T-helper 1 cell treated with Interleukin-12 subunit alpha and Interleukin-12 subunit beta and Interleukin-4 antibody, amounts not matched to agents 30 μg/mL and 1 μg/mL, for 36 hours (primary cell): ENCODE results near the gene CA11.

Source experiments
- H3K27ac Mint-ChIP-seq: one replicate; pipeline ENCODE4 v1.8.0; 2021; ENCODE audit warnings: mild to moderate bottlenecking, mixed read lengths
- H3K27me3 Mint-ChIP-seq: one replicate; pipeline ENCODE4 v1.8.0; 2021; ENCODE audit warnings: low read depth, mixed read lengths
- H3K36me3 Mint-ChIP-seq: one replicate; pipeline ENCODE4 v1.8.0; 2021; ENCODE audit warnings: low read depth, mixed read lengths
- H3K4me1 Mint-ChIP-seq: one replicate; pipeline ENCODE4 v1.8.0; 2021; ENCODE audit warnings: low read depth, mixed read lengths
- H3K4me3 Mint-ChIP-seq: one replicate; pipeline ENCODE4 v1.8.0; 2021; ENCODE audit warnings: mild to moderate bottlenecking, moderate library complexity, mixed read lengths
- H3K9me3 Mint-ChIP-seq: one replicate; pipeline ENCODE4 v1.8.0; 2021; ENCODE audit warnings: mixed read lengths

Gene CA11

GRCh38 chr19:48674216-48674809 lies 28.3 kb upstream of the CA11 start:
- no peaks in the 10 kb centered on the region for H3K27me3 Mint-ChIP-seq
- peaks cover 7% of the 10 kb centered on the region for H3K4me1 Mint-ChIP-seq
- H3K36me3 Mint-ChIP-seq, result peaks cover 2% of the 10 kb centered on the region
- no peak overlapping the region for H3K4me3 Mint-ChIP-seq
- H3K27ac Mint-ChIP-seq, result no peak overlapping the region
- H3K9me3 Mint-ChIP-seq, result peaks cover 6% of the 10 kb centered on the region

DNA sequence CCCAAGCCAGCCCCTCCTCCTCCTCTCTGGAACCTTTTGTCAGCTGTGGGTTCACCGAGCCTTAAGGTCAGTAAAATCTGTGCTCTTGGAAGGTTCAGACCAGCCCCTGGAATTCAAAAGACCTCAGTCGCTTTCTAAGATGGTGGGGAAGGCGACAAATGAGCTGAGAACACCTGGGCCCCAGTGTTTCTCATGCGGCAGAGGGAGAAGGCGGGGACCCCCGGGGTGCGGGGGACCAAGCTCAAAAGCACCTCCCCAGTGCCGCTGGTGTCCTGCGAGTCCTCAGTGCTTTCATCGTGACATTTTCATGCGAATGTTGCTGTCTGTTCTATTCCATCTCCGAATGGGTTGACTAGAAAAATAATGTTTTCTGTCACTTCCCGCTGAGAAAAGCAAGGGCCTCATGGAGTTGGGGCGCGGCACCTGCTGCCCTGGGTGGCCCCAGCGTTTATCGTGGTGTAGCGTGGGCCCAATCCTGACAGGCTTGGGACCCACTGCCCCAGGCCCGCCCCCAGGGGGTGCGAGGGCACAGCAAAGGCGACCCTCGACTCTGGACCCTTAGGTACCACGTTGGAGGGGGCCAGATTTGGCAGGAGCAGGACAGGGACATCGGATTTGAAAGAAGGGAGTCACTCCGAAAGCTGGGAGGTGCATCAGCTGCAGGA lies 27.6 kb upstream of the CA11 start:
- H3K9me3 Mint-ChIP-seq, result peaks cover 6% of the 10 kb centered on the region
- H3K27ac Mint-ChIP-seq, result no peak overlapping the region
- no peaks in the 10 kb centered on the region for H3K27me3 Mint-ChIP-seq
- peaks cover 7% of the 10 kb centered on the region for H3K4me1 Mint-ChIP-seq
- no peak overlapping the region for H3K4me3 Mint-ChIP-seq
- peaks cover 2% of the 10 kb centered on the region for H3K36me3 Mint-ChIP-seq

DNA sequence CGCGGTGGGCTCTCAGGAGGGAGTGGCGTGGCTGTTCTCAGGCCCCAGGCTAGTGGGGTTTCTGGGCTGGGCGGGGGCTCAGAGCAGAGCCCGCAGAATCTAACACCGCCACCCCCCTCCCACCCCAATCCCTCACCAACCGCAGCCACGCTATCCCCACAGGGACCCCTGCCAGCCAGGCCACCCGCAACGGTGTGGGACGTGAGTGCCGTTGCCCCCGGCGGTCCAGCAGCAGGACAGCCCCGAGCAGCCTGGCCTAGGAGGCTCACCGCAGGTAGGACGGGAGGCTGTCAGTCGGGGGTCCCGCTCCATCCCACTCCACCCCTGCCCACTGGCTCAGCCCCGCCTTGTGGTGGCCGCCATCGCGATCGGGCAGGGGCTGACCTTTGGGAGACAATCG lies 27.0 kb upstream of the CA11 start, which contains the start of gene NTN5:
Gene NTN5, minus strand, starts transcription at position 24 of the 400 bp plus-strand sequence. CDS start 2,031 bp downstream, outside the sequence.
- no peak within 1 kb of the TSS for H3K4me3 Mint-ChIP-seq
- peaks cover 6% of the 10 kb centered on the region for H3K9me3 Mint-ChIP-seq
- peaks cover 2% of the 10 kb centered on the region for H3K36me3 Mint-ChIP-seq
- no peaks in the 10 kb centered on the region for H3K27me3 Mint-ChIP-seq
- H3K27ac Mint-ChIP-seq, result no peak within 1 kb of the TSS
- peaks cover 7% of the 10 kb centered on the region for H3K4me1 Mint-ChIP-seq

- no peak overlapping the region for H3K4me3 Mint-ChIP-seq
- no peaks in the 10 kb centered on the region for H3K27me3 Mint-ChIP-seq
- peaks cover 7% of the 10 kb centered on the region for H3K4me1 Mint-ChIP-seq
- peaks cover 6% of the 10 kb centered on the region for H3K9me3 Mint-ChIP-seq
- no peak overlapping the region for H3K27ac Mint-ChIP-seq
- peaks cover 2% of the 10 kb centered on the region for H3K36me3 Mint-ChIP-seq
Measured at GRCh38 chr19:48671446-48671995, 25.5 kb upstream of the CA11 start.

- Mint-ChIP-seq H3K4me3 (no peak overlapping the region), H3K4me1 (peaks cover 7% of the 10 kb centered on the region), H3K9me3 (peaks cover 6% of the 10 kb centered on the region), H3K36me3 (peaks cover 2% of the 10 kb centered on the region), H3K27me3 (peaks cover 1% of the 10 kb centered on the region), H3K27ac (no peak overlapping the region)
Measured at GRCh38 chr19:48670699-48671445, 24.9 kb upstream of the CA11 start.

DNA sequence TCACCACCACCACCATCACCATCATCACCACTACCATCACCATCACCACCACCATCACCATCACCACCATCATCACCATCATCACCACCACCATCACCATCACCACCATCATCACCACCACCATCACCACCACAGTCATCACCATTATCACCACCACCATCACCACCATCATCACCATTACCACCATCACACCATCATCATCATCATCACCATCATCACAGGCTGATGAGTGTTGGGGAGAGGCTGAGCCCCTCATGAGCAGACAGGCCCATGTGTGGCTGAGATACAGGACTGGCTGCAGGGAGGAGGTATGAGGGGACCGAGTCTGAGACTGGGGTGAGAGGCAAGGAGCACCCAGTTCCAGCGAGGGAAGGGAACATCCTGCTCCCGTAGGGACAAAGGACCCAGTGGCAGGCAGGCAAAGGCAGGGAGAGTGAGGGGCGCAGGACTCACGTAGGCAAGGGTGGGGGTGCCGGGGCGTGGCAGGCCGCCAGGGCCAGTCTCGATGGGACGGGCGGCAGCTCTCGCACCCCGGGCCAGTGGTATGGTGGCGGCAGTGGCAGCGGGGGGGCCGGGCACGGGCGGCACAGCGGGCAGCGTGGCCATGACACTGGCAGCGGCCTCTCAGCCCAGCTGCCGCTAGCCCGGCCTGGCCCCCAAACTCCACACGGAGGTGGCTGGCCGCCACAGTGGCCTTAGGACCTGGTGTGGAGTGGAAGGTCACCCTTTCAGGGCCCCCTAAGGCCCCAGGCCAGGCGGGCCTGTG lies 24.1 kb upstream of the CA11 start:
- Mint-ChIP-seq H3K27ac (peak overlapping the region; percentile 36), H3K4me1 (peaks cover 2% of the 10 kb centered on the region), H3K27me3 (peaks cover 3% of the 10 kb centered on the region), H3K36me3 (peaks cover 2% of the 10 kb centered on the region), H3K9me3 (peaks cover 6% of the 10 kb centered on the region), H3K4me3 (no peak overlapping the region)

DNA sequence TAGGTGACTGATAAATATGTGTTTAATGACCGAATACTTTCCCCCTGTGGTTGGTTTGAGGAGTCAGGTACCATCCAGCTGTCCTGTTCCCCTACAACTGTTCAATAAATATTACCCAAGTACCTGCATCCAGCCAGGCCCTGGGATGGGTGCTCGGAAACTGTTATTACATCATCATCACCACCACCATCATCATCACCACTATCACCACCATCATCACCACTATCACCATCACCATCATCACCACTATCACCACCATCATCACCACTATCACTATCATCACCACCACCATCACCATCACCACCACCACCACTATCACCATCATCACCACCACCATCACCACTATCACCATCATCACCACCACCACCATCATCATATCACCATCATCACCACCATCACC lies 22.8 kb upstream of the CA11 start:
- peaks cover 2% of the 10 kb centered on the region for H3K36me3 Mint-ChIP-seq

GRCh38 chr19:48668332-48668731 lies 22.3 kb upstream of the CA11 start:
- Mint-ChIP-seq H3K27ac (no peak overlapping the region), H3K9me3 (peaks cover 6% of the 10 kb centered on the region), H3K27me3 (peaks cover 3% of the 10 kb centered on the region), H3K4me1 (no peaks in the 10 kb centered on the region), H3K4me3 (no peak overlapping the region), H3K36me3 (peaks cover 2% of the 10 kb centered on the region)

More for the DNA sequence above, 22.8 kb upstream of the CA11 start:
- no peak overlapping the region for H3K4me3 Mint-ChIP-seq
- peaks cover 6% of the 10 kb centered on the region for H3K9me3 Mint-ChIP-seq
- H3K27me3 Mint-ChIP-seq, result peaks cover 3% of the 10 kb centered on the region
- H3K27ac Mint-ChIP-seq, result peak overlapping the region; percentile 0
- H3K4me1 Mint-ChIP-seq, result no peaks in the 10 kb centered on the region

DNA sequence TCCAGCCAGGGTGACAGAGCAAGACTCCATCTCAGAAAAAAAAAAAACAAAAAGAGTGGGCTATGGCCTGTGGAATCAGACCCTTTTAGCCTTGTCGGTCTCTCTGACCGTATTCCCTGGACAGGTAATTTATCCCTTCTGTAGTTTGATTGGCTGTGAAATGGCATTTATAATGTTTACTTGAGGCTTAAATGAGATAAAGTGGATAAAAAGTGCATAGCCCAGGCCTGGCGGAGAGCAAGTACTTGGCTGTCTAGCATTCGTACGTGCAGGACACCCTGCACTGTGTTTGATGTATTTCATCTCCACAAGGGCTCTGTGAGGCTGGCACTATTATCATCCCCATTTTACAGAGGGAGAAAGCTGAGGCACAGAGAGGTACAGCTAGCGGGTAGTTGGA lies 19.8 kb upstream of the CA11 start:
- Mint-ChIP-seq H3K27me3 (peaks cover 3% of the 10 kb centered on the region), H3K36me3 (peaks cover 2% of the 10 kb centered on the region), H3K9me3 (peaks cover 6% of the 10 kb centered on the region), H3K4me3 (no peak overlapping the region), H3K27ac (no peak overlapping the region), H3K4me1 (peaks cover 7% of the 10 kb centered on the region)

GRCh38 chr19:48664476-48664875 lies 18.5 kb upstream of the CA11 start:
- no peak overlapping the region for H3K4me3 Mint-ChIP-seq
- H3K4me1 Mint-ChIP-seq, result peaks cover 9% of the 10 kb centered on the region
- H3K36me3 Mint-ChIP-seq, result peaks cover under 1% of the 10 kb centered on the region
- H3K27ac Mint-ChIP-seq, result no peak overlapping the region
- peaks cover 3% of the 10 kb centered on the region for H3K27me3 Mint-ChIP-seq
- H3K9me3 Mint-ChIP-seq, result peaks cover under 1% of the 10 kb centered on the region

GRCh38 chr19:48663667-48664066 lies 17.7 kb upstream of the CA11 start:
- Mint-ChIP-seq H3K9me3 (no peaks in the 10 kb centered on the region), H3K4me3 (no peak overlapping the region), H3K27me3 (peaks cover 3% of the 10 kb centered on the region), H3K4me1 (peaks cover 9% of the 10 kb centered on the region), H3K27ac (no peak overlapping the region), H3K36me3 (no peaks in the 10 kb centered on the region)

- Mint-ChIP-seq H3K36me3 (no peaks in the 10 kb centered on the region), H3K4me1 (peaks cover 9% of the 10 kb centered on the region), H3K27ac (no peak overlapping the region), H3K27me3 (peaks cover 6% of the 10 kb centered on the region), H3K9me3 (no peaks in the 10 kb centered on the region), H3K4me3 (no peak overlapping the region)
Measured at GRCh38 chr19:48661711-48662090, 15.7 kb upstream of the CA11 start.

DNA sequence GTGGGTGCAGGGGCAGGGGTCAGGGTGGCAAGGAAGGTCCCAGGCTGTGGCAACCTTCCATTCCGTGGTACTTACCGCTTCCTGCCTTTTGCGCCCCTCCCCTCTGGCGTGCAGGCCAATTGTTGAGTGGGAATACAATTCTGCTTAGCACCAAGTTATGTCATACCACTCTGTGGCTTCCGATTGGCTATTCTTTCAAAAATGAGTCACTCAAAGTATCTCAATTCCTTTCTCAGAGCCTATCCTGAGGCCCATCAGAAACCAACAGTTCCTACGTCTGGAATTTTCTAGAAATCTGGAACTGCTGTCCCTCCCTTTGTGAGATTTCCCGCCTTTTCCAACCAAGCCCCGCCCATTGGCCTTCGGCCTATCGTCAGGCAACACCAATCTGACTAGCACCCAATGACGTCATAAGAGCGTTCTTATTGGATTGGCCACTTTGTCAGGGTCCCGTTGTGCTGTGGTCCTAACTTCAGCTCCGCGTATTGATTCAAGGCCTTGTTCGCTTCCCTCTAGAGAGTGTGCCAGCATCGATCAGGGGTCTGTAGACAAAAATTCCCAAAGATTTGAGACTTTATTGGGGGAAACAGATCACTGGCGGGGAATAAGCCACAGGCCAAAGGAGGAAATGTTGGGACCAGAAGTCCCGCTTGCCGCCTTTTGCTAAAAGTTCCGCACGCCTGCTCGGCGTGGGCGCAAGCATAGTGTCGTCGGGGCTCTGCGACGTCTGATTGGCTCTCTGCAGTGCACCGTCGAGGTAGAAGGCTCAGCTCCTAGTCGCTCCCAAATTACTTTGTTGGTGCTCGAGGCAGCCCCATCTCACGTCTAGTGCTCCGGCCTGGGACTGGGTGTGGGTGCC lies 15.1 kb upstream of the CA11 start:
- H3K27ac Mint-ChIP-seq, result peak overlapping the region; percentile 96

More for the DNA sequence above, 15.1 kb upstream of the CA11 start:
- peak overlapping the region; percentile 69 for H3K4me3 Mint-ChIP-seq
- no peaks in the 10 kb centered on the region for H3K9me3 Mint-ChIP-seq
- H3K36me3 Mint-ChIP-seq, result no peaks in the 10 kb centered on the region
- peaks cover 6% of the 10 kb centered on the region for H3K27me3 Mint-ChIP-seq
- H3K4me1 Mint-ChIP-seq, result peaks cover 9% of the 10 kb centered on the region
